Activated CD8-positive, alpha-beta T cell treated with anti-CD3 and anti-CD28 coated beads, Interleukin-2, amount 10 ng/mL, durations not matched to agents 7 days and 5 days (primary cell): ENCODE results near the gene CDH19. TPM values are rescaled to one million over a fixed set of nuclear protein-coding genes. Genes with fewer than 3 reads are reported as not detected.
"Not testable (repeated sequence)": the region's sequence is repeated elsewhere in the genome, so short reads cannot be mapped to it uniquely, and the experiment has no call there.

Source experiments
- ATAC-seq: fragments of 150-1000 bp; cut with Tn5 transposase; one replicate; pipeline ENCODE4 v1.10.0; 2021; ENCODE audit warnings: moderate library complexity
- CTCF ChIA-PET: fragments of 350-600 bp; sonication (Branson Sonifier 250); formaldehyde crosslinking; loops from one replicate; lab custom pipeline; 2021; ENCODE audit warnings: antibody characterized with exemption; lab: Charles Lee
- POLR2A ChIA-PET: fragments of 350-600 bp; sonication (Branson Sonifier 250); formaldehyde crosslinking; loops from one replicate; lab custom pipeline; 2021; ENCODE audit warnings: antibody characterized with exemption; lab: Charles Lee
- DNase-seq: peaks from one replicate; pipeline ENCODE4 v3.0.0-alpha.2; 2020
- H3K27ac Mint-ChIP-seq: one replicate; pipeline ENCODE4 v1.8.0; 2021; ENCODE audit warnings: mild to moderate bottlenecking, mixed read lengths
- H3K27me3 Mint-ChIP-seq: one replicate; pipeline ENCODE4 v1.8.0; 2021; ENCODE audit warnings: low read depth, mixed read lengths
- H3K36me3 Mint-ChIP-seq: one replicate; pipeline ENCODE4 v1.8.0; 2021; ENCODE audit warnings: low read depth, mixed read lengths
- H3K4me1 Mint-ChIP-seq: one replicate; pipeline ENCODE4 v1.8.0; 2021; ENCODE audit warnings: low read depth, mixed read lengths
- H3K4me3 Mint-ChIP-seq: one replicate; pipeline ENCODE4 v1.8.0; 2021; ENCODE audit warnings: mild to moderate bottlenecking, mixed read lengths
- H3K9me3 Mint-ChIP-seq: one replicate; pipeline ENCODE4 v1.8.0; 2022; ENCODE audit warnings: mixed read lengths; ENCODE audit not compliant: insufficient read depth
- total RNA-seq, 2 experiments: library from RNA; stranded (reverse); gene quantifications; one replicate each; pipeline ENCODE4 v1.2.3, GENCODE V29; 2021

CDH19 gene
- total RNA-seq, 2 experiments from 2014 or later = not detected

GRCh38 chr18:66510357-66511045 is 93.4 kb downstream of the CDH19 start:
- no peak overlapping the region for H3K4me3 Mint-ChIP-seq
- H3K27ac Mint-ChIP-seq = no peak overlapping the region
- H3K27me3 Mint-ChIP-seq = no peaks in the 10 kb centered on the region
- ATAC-seq = no peak
- CTCF ChIA-PET = interaction anchor here (1.0 kb wide), 1 partner anchor 9 kb away, joined by 3 read pairs; no protein-coding TSS in a partner anchor
- no peaks in the 10 kb centered on the region for H3K4me1 Mint-ChIP-seq
- H3K36me3 Mint-ChIP-seq = no peaks in the 10 kb centered on the region
- DNase-seq = no peak
- POLR2A ChIA-PET = no interaction called here
- H3K9me3 Mint-ChIP-seq = peaks cover 6% of the 10 kb centered on the region

DNA sequence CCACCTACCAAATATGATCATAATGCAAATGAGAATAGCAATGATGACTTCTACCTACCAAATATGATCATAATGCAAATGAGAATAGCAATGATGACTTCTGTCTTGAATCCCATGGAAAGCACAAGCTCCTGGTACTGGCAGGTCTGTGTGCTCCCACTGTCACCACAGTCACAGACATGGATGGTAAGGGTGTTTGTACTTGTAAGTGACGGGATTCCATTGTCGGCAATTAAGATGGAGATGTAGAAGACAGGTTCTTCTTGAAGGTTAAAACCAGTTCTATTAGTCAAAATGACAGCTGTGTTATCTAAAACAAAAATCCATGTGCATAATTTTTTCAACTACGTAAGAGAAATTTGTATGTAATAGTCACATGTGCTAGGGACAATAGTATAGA is 95.0 kb downstream of the CDH19 start:
- H3K9me3 Mint-ChIP-seq = peaks cover 10% of the 10 kb centered on the region
- H3K4me3 Mint-ChIP-seq = no peak overlapping the region
- ATAC-seq = no peak
- CTCF ChIA-PET = no interaction called here
- POLR2A ChIA-PET = no interaction called here
- DNase-seq = no peak
- H3K27me3 Mint-ChIP-seq = no peaks in the 10 kb centered on the region
- no peak overlapping the region for H3K27ac Mint-ChIP-seq
- H3K36me3 Mint-ChIP-seq = no peaks in the 10 kb centered on the region
- no peaks in the 10 kb centered on the region for H3K4me1 Mint-ChIP-seq

DNA sequence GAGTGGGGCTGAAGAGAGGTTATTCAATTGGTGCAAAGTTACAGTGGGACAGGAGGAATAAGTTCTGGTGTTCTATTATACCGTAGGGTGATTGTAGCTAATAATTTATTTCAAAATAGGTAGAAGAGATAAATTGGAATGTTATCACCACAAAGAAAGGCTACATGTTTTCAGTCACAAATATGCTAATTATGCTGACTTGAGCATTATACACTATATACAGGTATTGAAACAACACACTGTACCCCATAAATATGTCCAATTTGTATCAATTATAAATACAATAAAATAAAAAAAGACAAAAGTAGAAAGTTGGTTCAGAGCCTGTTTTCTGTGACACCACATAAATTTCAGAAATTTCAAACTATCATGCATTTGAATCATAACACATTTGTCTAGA is 97.7 kb downstream of the CDH19 start:
- no peak for DNase-seq
- CTCF ChIA-PET = no interaction called here
- peaks cover 3% of the 10 kb centered on the region for H3K9me3 Mint-ChIP-seq

DNA sequence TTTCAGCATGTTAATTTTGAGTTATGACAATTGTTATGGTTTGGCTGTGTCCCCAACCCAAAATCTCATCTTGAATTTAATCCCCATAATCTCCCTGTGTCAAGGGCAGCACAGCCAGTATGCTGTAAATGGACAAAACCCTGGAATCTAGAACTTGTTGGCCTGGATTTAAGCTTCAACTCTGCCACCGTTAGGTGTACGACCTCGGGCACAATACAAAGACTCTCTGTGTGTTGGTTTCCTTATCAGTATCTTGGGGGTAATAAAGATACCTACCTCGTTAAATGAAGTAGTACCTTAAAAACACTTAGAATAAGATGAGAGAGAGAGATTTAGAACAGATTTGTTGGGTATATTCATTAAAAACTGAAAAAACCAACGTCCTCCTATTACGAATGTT is 106.5 kb downstream of the CDH19 start:
- no peaks in the 10 kb centered on the region for H3K9me3 Mint-ChIP-seq
- ATAC-seq (no peak), DNase-seq (no peak)
- POLR2A ChIA-PET = no interaction called here
- H3K4me1 Mint-ChIP-seq = no peaks in the 10 kb centered on the region
- CTCF ChIA-PET = no interaction called here
- no peaks in the 10 kb centered on the region for H3K27me3 Mint-ChIP-seq
- H3K4me3 Mint-ChIP-seq = no peak overlapping the region
- no peaks in the 10 kb centered on the region for H3K36me3 Mint-ChIP-seq
- H3K27ac Mint-ChIP-seq = no peak overlapping the region

More for the DNA sequence above, 97.7 kb downstream of the CDH19 start:
- Mint-ChIP-seq H3K4me1 (no peaks in the 10 kb centered on the region), H3K27ac (no peak overlapping the region), H3K4me3 (no peak overlapping the region), H3K27me3 (no peaks in the 10 kb centered on the region), H3K36me3 (no peaks in the 10 kb centered on the region)
- POLR2A ChIA-PET = no interaction called here
- no peak for ATAC-seq

- Mint-ChIP-seq H3K27me3 (no peaks in the 10 kb centered on the region), H3K4me3 (no peak overlapping the region), H3K27ac (no peak overlapping the region), H3K4me1 (no peaks in the 10 kb centered on the region), H3K36me3 (no peaks in the 10 kb centered on the region), H3K9me3 (no peaks in the 10 kb centered on the region)
- CTCF ChIA-PET = no interaction called here
- ATAC-seq (no peak), DNase-seq (no peak)
- POLR2A ChIA-PET = no interaction called here
Observed at GRCh38 chr18:66495844-66496243, 108.0 kb downstream of the CDH19 start.

GRCh38 chr18:66473882-66474281 is 130.0 kb downstream of the CDH19 start:
- H3K36me3 Mint-ChIP-seq = no peaks in the 10 kb centered on the region

GRCh38 chr18:66466184-66466583 is 137.7 kb downstream of the CDH19 start:
- H3K27me3 Mint-ChIP-seq, H3K4me1 Mint-ChIP-seq, ATAC-seq, H3K27ac Mint-ChIP-seq, POLR2A ChIA-PET, H3K4me3 Mint-ChIP-seq, H3K9me3 Mint-ChIP-seq, DNase-seq, CTCF ChIA-PET, H3K36me3 Mint-ChIP-seq: not testable (repeated sequence)

More at GRCh38 chr18:66473882-66474281, 130.0 kb downstream of the CDH19 start:
- Mint-ChIP-seq H3K27ac (no peak overlapping the region), H3K4me1 (no peaks in the 10 kb centered on the region), H3K9me3 (peaks cover 17% of the 10 kb centered on the region), H3K4me3 (no peak overlapping the region), H3K27me3 (no peaks in the 10 kb centered on the region)
- ChIA-PET CTCF (no interaction called here), POLR2A (no interaction called here)
- ATAC-seq (no peak), DNase-seq (no peak)

DNA sequence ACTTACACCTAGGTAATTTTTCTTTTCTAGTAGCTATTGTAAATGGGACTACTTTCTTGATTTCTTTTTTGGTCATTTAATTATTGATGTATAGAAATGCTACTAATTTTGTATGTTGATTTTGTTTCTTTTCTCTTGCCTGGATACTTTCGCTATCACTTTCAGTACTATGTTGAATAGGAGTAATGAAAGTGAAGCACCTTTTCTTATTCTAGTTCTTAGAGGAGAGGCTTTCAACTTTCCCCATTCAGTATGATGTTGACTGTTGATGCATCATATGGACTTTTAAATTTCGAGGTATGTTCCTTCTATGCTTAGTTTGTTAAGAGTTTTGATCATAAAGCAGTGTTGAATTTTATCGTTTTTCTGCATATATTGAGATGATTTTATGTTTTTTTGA is 142.5 kb downstream of the CDH19 start:
- Mint-ChIP-seq H3K36me3 (no peaks in the 10 kb centered on the region), H3K4me1 (no peaks in the 10 kb centered on the region), H3K9me3 (peaks cover 13% of the 10 kb centered on the region), H3K4me3 (no peak overlapping the region), H3K27me3 (no peaks in the 10 kb centered on the region), H3K27ac (no peak overlapping the region)
- CTCF ChIA-PET = no interaction called here
- DNase-seq (no peak), ATAC-seq (no peak)
- POLR2A ChIA-PET = no interaction called here

DNA sequence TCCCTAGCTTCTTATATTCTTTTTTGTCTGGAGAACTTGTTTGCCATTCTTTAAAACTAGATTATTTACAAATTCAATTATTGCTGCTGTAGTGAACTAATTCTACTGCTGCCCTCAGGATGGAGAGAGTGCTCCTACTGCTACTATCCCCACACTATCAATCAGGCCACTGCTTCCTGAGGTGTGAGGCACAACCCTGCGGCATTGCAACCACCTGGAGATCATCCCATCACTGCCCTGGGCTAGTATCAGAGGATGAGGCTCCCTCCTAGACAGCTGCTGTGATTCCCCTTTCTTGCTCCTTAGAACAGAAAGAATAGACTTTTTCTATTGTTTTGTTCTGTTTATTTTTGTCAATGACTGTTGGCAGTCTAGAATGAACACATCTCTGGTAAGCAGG is 146.6 kb downstream of the CDH19 start:
- ATAC-seq (no peak), DNase-seq (no peak)
- H3K27ac Mint-ChIP-seq = no peak overlapping the region
- no peak overlapping the region for H3K4me3 Mint-ChIP-seq
- no peaks in the 10 kb centered on the region for H3K36me3 Mint-ChIP-seq
- CTCF ChIA-PET = no interaction called here
- H3K4me1 Mint-ChIP-seq = no peaks in the 10 kb centered on the region
- no peaks in the 10 kb centered on the region for H3K27me3 Mint-ChIP-seq
- POLR2A ChIA-PET = no interaction called here
- peaks cover 13% of the 10 kb centered on the region for H3K9me3 Mint-ChIP-seq
